GM18873 (cell line): ENCODE results near the gene ARID1B.

Experiments used
- ATAC-seq: cut with Tn5 transposase; IDR thresholded peaks from one replicate; pipeline ENCODE4 v1.9.1; 2021; ENCODE audit warnings: mild to moderate bottlenecking, moderate library complexity, moderate number of reproducible peaks; ENCODE audit not compliant: unreplicated experiment, low FRiP score

Gene ARID1B

GRCh38 chr6:156790711-156791319, 13.6 kb downstream of the ARID1B start:
- ATAC-seq: no peak

GRCh38 chr6:156791320-156791850, 14.2 kb downstream of the ARID1B start:
- ATAC-seq: no peak

GRCh38 chr6:156793200-156793599, 16.0 kb downstream of the ARID1B start:
- no peak for ATAC-seq

- ATAC-seq: peak; percentile 44
Observed at GRCh38 chr6:156794546-156795354, 17.6 kb downstream of the ARID1B start.

GRCh38 chr6:156795825-156796224, 18.6 kb downstream of the ARID1B start:
- ATAC-seq: no peak

- ATAC-seq: no peak
Observed at GRCh38 chr6:156796627-156797026, 19.4 kb downstream of the ARID1B start.

- no peak for ATAC-seq
Observed at GRCh38 chr6:156797901-156798735, 20.9 kb downstream of the ARID1B start.

- no peak for ATAC-seq
Observed at GRCh38 chr6:156801712-156802111, 24.5 kb downstream of the ARID1B start.

GRCh38 chr6:156803353-156803752, 26.2 kb downstream of the ARID1B start:
- ATAC-seq: no peak

- no peak for ATAC-seq
Observed at GRCh38 chr6:156804402-156804801, 27.2 kb downstream of the ARID1B start.

GRCh38 chr6:156806155-156806554, 29.0 kb downstream of the ARID1B start:
- ATAC-seq: no peak

GRCh38 chr6:156807028-156807427, 29.9 kb downstream of the ARID1B start:
- no peak for ATAC-seq

- ATAC-seq: no peak
Observed at GRCh38 chr6:156807795-156808194, 30.6 kb downstream of the ARID1B start.

GRCh38 chr6:156808287-156808686, 31.1 kb downstream of the ARID1B start:
- no peak for ATAC-seq

GRCh38 chr6:156809034-156809433, 31.9 kb downstream of the ARID1B start:
- peak; percentile 71 for ATAC-seq

GRCh38 chr6:156809446-156810178, 32.4 kb downstream of the ARID1B start:
- no peak for ATAC-seq

- no peak for ATAC-seq
Observed at GRCh38 chr6:156814036-156814581, 36.9 kb downstream of the ARID1B start.

GRCh38 chr6:156816505-156816904, 39.3 kb downstream of the ARID1B start:
- ATAC-seq: no peak

- no peak for ATAC-seq
Observed at GRCh38 chr6:156820089-156820798, 43.1 kb downstream of the ARID1B start.
